Hematopoietic multipotent progenitor cell treated with erythropoietin and hydrocortisone succinate and interleukin-3 and kit ligand, for 8 days (in vitro differentiated cells): ENCODE results near the gene KNDC1.
"Not testable (repeated sequence)": the region's sequence is repeated elsewhere in the genome, so short reads cannot be mapped to it uniquely, and the experiment has no call there.

Experiments
- DNase-seq: peaks from one replicate; pipeline ENCODE4 v3.0.0-alpha.2; 2015

The KNDC1 gene

DNA sequence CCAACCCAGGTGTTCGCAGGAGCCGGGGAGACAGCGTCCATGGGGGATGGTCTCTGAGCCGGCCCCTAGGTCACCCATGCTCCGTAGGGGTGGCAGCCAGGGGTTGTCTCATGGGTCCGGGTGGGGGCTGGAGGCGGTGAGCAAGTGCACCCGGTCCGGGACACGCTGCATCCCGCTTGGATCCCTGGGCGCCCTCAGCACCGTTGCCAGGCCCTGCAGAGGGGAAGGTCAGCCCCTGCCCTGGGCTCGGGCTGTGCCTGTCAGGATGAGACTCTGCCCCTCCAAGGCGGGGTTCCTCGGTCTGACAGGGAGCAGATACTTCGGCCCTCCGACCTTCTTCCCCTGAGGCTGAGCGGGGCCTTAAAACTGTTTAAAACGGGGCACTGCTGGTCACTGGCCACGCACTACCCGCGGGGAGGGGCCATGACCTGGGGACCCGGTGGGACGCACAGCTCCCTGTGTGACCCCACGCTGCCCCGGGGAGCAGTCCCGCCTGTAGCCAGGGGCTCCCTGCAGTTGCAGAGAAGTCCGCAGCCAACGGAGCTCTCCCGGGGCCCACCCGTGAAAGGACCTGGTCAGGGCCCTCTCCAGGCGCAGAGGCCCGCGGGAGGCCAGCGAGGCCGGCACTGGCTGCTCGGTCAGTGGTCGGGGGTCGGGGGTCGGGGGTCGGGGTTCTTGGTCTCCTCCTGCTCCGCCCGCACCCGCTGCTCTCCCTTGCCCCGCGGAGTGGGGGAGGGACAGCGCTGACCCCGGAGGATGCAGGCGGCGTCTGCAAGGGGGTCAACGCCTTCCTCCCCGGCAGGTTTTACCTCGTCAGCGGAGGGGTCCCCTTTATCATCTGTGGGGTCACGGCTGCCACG, 33.4 kb upstream of the KNDC1 start:
- no peak for DNase-seq

DNA sequence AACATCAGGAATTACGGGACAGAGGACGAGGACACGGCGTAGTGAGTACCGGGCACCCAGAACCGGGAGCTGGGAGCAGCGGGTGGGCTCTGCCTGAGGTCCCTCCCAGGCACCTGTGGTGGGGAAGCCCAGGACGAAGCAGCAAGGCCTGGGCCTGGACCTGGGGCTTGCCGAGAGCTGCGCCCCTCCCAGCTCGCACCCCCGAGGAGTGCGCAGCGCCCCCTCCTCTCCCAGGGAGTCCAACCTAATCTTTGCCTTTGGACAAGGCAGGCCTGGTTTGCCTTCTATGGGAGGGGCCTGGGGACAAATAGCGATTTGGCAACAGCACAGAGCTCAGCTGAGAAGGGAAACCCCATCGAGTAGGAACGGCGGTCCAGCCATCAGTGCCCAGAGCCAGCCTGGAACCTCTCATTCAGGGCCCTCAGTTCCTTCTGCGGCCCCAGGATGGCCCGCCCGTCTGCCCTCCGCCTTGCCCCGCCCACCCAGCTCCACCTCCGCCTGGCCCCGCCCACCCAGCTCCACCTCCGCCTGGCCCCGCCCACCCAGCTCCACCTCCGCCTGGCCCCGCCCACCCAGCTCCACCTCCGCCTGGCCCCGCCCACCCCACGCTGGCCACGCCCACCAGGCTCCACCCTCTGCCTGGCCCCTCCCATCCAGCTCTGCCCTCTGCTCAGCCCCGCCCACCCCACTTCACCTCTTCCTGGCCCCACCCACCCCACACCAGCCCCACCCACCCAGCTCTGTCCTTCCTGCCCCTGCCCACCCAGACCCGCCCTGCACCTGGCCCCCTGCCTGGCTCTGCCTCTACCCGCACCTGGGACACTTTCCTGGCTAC, 32.5 kb upstream of the KNDC1 start:
- no peak for DNase-seq

DNA sequence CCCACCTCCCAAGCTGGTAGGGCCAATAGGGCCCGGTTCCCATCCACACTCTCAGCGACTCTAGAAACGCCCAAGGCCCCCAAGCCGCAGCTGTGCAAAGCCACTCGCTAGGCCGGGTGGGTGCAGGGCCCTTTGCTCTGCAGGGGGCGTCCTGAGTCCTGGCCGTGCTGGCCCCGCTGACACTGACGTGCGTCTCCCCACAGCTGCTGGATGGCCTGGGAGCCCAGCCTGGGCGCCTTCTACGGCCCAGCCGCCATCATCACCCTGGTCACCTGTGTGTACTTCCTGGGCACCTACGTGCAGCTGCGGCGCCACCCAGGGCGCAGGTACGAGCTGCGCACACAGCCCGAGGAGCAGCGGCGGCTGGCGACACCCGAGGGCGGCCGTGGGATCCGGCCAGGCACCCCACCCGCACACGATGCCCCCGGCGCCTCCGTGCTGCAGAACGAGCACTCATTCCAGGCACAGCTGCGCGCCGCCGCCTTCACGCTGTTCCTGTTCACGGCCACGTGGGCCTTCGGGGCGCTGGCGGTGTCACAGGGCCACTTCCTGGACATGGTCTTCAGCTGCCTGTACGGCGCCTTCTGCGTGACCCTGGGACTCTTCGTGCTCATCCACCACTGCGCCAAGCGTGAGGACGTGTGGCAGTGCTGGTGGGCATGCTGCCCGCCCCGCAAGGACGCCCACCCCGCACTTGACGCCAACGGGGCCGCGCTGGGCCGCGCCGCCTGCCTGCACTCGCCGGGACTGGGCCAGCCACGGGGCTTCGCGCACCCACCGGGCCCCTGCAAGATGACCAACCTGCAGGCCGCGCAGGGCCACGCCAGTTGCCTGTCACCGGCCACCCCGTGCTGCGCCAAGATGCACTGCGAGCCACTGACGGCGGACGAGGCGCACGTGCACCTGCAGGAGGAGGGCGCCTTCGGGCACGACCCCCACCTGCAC, 31.6 kb upstream of the KNDC1 start:
- no peak for DNase-seq

DNA sequence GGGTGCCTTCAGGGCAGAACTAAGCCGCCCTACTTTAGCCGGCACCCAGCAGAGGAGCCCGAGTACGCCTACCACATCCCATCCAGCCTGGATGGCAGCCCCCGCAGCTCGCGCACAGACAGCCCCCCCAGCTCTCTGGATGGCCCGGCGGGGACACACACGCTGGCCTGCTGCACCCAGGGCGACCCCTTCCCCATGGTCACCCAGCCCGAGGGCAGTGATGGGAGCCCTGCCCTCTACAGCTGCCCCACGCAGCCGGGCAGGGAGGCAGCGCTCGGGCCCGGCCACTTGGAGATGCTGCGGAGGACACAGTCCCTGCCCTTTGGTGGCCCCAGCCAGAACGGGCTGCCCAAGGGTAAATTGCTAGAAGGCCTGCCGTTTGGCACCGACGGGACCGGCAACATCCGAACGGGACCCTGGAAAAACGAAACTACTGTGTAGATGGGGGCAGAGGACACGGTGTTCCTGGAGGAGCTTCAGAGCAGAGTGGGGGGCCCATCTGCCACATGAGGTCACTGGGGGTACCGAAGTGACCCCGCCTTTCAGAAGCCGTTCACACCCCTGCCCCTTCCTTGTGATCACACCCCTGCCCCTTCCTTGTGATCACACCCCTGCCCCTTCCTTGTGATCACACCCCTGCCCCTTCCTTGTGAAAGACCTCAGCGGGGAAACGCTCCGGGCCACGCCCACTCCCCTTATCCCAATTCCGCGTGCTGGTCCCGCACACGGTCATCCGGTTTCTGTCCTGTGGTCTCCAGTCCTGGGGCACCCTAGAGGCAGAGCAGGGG, 30.8 kb upstream of the KNDC1 start:
- DNase-seq: no peak

DNA sequence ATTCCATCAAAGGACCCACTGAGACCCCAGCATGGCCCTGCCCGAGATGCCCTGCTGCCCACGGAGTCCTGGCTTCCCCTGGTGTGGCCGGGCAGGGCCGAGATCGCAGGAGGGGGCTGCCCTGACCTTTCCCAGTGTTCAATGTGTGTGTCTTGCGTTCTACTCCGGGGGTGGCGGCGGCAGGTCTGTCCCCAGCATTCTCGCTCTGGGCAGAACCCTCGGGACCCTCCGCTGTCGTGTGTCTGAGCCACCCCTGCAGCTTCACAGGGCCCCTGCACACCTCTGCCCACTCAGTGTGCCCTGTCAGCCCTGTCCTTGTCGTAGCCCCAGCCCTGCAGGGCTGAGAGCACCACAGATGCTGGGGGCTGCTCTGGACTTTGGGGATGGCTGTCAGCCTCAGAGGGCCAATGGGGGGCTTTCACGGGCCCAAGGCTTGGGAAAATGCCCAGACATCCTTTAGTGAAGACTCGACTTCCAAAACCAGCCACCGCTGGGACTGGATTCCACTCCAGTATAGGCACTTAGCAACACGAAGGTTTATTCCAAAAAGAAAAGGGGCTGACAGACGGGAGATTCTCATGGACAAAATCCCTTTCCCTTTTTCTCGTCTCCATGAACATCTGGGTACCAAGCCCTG, 30.0 kb upstream of the KNDC1 start:
- no peak for DNase-seq

DNA sequence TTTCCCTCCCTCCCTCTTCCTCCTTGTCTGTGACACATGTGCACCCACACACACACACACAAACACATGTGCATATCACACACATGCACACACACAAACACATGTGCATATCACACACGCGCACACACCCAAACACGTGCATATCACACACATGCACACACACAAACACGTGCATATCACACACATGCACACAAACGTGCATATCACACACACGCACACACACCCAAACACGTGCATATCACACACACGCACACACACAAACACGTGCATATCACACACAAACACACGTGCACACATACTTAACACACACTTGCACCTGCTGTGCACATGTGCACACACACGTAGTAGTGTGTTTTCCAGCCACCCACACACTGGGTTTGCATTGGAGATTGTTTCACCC, 29.4 kb upstream of the KNDC1 start:
- no peak for DNase-seq

DNA sequence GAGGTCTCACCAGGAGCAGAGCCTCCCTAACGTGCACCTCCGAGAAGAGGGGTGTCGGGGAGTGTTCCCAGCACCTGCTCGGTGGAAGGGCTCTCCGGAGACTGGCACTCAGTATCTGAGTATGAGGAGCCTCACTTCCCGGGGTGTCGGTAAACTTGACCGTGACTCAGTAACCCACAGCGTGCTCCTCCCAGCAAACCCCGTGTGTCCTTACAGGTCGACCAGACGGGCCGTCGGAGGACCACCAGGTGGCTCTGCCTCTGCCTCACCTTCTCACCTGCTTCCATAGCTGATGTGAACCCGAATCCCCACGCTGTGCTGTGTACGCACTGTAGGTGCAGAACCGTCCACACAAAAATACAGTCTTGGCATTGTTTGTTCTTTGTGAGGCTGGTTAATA, 29.0 kb upstream of the KNDC1 start:
- DNase-seq: no peak

DNA sequence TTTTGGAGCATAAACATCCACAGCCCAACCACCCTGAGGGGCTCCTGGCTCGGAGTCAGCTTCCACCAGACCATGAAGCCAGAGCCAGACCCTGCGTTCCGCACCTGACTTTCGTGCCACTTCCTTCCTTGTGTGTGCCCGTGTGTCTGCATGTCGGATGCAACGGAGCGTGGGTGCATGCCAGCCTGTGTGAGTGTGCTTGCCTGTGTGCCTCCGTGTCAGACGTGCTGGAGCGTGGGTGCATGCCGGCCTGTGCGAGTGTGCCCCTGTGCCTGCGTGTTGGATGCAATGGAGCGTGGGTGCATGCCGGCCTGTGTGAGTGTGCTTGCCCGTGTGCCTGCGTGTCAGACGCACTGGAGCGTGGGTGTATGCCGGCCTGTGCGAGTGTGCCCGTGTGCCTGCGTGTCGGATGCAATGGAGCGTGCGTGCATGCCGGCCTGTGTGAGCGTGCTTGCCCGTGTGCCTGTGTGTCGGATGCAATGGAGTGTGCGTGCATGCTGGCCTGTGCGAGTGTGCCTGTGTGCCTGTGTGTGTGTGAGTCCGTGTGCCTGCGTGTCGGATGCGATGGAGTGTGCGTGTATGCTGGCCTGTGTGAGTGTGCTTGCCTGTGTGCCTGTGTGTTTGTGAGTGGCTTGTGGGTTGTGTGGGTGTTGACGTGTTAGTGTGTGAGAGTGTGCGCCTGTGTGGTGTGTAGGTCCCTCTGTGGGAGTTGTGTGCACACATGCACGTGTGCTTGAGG, 28.1 kb upstream of the KNDC1 start:
- no peak for DNase-seq

DNA sequence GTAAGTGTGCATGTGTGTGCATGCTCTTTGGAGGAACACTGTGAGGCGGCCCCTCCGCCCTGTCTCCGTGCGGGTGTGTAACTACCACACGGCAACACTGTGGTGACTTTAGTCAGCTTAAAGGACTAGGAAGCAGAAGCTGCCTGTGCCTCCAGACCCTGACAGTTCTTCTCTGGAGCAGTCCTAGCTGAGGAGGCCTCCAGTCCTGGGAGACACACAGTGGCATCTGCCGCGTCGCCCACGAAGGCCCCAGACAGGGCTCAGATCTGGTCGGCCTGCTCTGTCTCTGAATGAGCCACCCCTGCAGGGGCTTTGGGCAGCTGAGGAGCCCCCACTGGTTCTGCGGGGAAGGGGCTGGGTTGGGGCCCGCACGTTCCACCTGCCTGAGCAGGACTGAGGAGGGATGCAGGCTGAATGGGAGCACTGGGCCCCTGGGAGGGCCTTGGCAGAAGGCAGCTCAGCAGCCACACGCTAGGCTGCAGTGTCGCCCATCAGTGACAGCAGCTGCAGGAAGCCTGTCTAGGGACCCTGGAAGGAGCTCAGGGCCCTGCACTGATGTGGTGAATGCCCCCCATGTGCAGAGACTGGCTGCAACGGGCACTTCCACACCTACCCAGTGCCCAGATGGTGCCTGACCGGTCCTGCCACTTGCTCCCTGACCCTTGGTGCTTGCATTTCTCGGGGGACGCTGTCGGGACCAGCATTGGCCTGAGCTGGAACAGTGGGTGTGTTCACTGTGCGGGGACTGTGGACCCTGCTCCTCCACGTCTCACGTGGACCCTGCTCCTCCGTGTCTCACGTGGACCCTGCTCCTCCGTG, 27.3 kb upstream of the KNDC1 start:
- no peak for DNase-seq

DNA sequence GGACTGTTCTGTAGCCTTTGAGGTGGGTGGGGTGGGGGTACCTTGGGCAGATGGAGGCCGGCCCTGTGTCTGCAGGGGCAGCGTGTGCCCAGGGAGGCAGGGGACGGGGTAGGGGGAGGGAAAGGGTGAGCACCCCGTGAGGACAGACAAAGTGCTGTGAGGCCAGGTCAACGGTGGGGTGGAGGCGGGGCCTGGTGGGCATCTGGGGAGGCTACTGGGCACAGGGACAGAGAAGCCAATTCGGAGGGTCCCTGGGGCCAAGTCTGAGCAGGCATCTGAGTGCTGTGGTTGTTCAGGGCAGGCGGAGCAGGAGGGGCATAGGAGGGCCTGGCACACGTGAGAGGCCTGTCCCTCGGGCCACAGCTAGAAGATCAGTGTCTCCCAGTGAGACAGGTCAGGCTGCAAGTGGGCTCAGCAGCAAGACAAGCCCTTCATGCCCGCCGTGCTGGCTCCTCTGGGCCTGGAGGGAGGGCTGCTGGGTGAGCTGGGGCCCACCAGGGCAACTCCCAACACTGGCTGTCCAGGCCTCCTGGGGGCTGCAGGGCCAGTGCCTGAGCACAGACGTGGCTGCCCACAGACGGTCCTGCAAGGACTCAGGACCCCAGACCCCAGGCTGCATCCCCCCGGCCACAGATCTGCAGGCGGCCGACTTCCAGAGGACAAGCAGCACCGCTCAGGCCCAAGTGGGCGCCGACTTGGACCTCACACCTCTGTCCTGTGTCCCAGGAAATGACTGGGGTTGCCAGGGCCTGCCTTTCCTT, 26.4 kb upstream of the KNDC1 start:
- DNase-seq: no peak

DNA sequence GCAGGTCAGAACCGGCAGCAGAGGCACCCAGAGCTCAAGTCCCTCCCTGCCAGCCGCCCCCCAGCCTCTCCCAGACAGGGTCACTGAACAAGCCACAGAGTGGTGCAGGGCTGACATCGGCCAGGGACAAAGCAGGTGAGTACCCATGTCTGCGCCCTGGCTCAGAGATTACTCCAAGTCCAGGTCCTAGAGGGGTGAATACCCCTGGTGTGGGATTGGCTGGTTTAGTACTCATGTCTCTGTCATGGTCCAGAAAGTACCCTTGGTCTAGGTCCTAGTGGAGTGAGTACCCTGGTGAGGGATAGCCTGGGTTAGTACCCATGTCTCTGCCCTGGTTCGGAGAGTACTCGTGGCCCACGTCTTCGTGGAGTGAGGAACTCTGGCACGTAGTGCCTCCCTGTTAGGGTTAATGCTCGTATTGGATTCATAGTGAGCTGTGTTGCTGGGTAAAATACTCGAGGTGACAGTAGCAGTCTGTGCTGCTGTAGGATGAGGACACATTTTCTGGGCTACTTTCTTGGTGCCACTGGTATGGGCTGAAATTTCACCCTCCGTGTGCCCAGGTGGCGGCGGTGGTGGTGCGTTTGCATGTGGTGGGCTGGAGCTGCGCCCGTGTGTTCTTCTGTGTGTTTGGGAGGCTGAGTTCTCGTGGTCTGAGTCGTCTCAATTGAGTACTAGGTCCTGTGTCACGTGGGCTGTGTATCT, 25.5 kb upstream of the KNDC1 start:
- DNase-seq: no peak

DNA sequence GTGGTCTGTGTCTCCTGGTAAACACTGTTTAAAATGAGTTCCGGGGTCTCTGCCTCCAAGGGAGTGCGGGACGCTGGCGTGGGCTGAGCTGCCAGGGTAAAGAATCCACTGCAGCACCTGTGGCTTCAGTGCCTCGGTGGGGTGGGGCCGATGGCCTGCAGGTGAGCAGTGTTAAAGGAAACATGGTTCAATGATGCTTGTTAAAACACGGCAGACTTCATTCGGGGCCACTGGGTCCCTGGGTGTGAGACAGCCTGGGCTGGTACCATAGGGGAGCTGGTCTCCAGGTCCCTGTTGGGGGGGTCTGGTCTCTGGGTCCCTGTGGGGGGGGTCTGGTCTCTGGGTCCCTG, 24.9 kb upstream of the KNDC1 start:
- no peak for DNase-seq

DNA sequence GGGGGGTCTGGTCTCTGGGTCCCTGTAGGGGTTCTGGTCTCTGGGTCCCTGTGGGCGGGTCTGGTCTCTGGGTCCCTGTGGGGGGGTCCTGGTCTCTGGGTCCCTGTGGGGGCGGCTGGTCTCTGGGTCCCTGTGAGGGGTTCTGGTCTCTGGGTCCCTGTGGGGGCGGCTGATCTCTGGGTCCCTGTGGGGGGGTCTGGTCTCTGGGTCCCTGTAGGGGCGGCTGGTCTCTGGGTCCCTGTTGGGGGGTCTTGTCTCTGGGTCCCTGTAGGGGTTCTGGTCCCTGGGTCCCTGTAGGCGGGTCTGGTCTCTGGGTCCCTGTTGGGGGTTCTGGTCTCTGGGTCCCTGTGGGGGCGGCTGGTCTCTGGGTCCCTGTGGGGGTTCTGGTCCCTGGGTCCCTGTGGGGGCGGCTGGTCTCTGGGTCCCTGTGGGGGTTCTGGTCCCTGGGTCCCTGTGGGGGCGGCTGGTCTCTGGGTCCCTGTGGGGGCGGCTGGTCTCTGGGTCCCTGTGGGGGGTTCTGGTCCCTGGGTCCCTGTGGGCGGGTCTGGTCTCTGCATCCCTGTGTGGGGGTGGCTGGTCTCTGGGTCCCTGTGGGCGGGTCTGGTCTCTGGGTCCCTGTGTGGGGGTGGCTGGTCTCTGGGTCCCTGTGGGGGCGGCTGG, 22.4 kb upstream of the KNDC1 start:
- not testable (repeated sequence) for DNase-seq

DNA sequence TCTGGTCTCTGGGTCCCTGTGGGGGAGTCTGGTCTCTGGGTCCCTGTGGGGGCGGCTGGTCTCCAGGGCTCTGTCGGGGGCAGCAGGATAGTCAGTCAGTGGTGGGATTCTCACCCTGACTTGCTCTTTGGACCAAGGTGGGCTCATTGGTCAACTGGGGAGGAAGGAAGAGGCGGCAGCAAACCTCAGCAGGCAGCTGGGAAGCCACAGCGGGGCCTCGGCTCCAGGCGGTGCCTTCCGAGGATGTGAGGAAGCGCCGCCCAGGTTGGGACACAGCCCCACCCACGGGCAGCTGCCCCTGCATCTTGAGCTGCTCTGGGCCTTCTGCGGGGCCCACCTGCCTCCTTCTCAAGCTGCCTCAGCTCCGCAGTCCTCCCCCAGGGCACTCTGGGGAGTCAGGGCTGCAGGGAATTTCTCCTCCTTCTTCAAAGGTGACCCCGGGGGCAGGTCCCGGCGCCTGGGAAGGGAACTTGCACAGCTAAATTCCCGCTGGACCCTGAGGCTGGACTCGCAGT, 20.4 kb upstream of the KNDC1 start:
- DNase-seq: no peak

DNA sequence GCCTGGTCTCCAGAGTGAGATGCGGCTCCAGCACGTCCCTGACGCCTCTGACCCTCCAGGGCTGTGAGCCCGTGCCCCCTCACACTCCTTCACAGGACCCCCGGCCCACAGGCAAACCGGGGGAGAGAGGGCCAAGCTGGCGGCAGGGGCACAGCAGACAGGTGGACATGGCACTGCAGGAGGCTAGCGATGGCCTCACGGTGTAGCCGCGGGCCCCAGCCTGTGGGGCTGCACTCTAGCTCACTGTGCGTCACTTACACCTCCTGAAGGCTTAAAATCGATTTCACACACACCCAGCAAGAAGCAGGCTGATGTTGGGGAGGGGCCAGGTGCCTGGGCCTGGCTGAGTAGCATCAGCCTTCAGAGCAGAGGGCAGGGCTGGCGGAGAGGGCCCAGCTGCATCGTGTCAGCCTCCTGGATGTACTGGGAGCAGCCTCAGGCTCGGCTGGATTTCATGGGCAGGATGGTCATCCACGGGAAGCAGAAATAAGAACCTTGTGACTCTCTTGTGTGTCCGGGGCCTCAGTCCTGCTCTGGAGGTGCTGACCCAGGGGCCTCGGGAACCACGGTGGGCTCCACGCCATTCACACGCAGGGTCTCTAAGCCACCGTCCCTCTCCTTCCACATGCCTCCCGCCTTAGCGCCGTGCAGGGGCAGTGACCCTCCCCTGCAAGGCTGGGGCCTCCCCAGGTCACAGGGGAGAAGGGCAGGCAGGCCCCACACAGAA, 19.4 kb upstream of the KNDC1 start:
- no peak for DNase-seq

DNA sequence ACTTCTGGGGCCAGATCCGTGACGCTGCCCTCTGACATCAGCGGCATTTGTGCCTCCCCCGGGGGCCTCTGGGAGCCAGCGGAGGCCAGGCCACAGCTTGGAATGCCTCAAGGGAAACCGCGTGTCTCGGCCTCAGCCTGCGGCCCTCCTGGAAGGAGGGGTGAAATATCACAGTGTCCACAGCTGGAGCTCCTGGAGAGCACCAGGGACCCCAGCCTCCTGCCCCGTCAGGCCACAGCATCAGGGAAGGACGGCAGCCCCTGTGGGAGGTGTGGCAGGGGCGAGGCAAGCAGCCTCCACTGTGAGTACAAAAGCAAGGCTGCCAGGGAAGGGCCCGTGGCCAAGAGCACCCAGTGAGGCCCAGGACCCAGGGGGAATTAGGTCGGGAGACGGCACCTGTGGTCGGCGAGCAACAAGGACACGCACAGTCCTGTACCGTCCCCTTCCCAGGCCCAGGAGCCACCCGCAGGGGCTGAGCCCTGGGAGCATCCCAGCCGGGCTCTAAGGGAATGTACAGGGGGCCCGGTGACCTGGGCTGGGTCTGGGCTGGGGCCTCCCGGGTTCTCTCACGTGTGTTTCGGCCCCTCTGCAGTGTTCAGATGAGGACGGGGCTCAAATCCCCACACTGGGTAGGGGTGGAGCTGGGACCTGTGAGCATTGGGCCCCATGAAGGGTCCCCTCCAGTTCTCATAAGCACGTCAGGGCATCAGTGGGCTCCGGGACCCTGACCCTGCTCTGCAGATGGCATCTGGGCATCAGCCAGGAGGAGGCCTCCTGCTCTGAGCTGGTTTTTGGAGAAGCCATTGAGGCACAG, 18.7 kb upstream of the KNDC1 start:
- DNase-seq: no peak
